Neural crest cell (in vitro differentiated cells): ENCODE data around the gene RXRG. TPM values are rescaled to one million over a fixed set of nuclear protein-coding genes. Genes with fewer than 3 reads are reported as not detected.
A peak's percentile ranks its signal among the peaks of the same experiment; 100 is the strongest.

Source experiments
- DNase-seq: peaks from one replicate; pipeline ENCODE4 v3.0.0; 2021; ENCODE audit warnings: low read depth, mixed read lengths, low spot score
- H3K27ac Mint-ChIP-seq: one replicate; pipeline ENCODE4 v1.8.0; 2021; ENCODE audit warnings: mild to moderate bottlenecking, mixed read lengths; ENCODE audit not compliant: unreplicated experiment
- H3K27me3 Mint-ChIP-seq: 2 replicates; pipeline ENCODE4 v1.8.0; 2021; ENCODE audit warnings: low read depth, mild to moderate bottlenecking, mixed read lengths
- H3K36me3 Mint-ChIP-seq: 2 replicates; pipeline ENCODE4 v1.8.0; 2021; ENCODE audit warnings: low read depth, mild to moderate bottlenecking, mixed read lengths
- H3K4me1 Mint-ChIP-seq: 2 replicates; pipeline ENCODE4 v1.8.0; 2021; ENCODE audit warnings: mixed read lengths
- H3K4me3 Mint-ChIP-seq: one replicate; pipeline ENCODE4 v1.8.0; 2021; ENCODE audit warnings: mild to moderate bottlenecking, mixed read lengths
- H3K9me3 Mint-ChIP-seq: 2 replicates; pipeline ENCODE4 v1.8.0; 2021; ENCODE audit warnings: mixed read lengths
- CTCF ChIP-seq: fragments of 200-600 bp; sonication (generic); conservative IDR thresholded peaks from 2 replicates; pipeline ENCODE4 v1.5.0; 2021; ENCODE audit warnings: antibody characterized with exemption, mild to moderate bottlenecking
- total RNA-seq: library from RNA; stranded (reverse); gene quantifications from 2 replicates; pipeline ENCODE4 v1.2.1, GENCODE V29; 2021

Gene RXRG
- total RNA-seq, 1 donor from 2014 or later: 6.7 TPM

DNA sequence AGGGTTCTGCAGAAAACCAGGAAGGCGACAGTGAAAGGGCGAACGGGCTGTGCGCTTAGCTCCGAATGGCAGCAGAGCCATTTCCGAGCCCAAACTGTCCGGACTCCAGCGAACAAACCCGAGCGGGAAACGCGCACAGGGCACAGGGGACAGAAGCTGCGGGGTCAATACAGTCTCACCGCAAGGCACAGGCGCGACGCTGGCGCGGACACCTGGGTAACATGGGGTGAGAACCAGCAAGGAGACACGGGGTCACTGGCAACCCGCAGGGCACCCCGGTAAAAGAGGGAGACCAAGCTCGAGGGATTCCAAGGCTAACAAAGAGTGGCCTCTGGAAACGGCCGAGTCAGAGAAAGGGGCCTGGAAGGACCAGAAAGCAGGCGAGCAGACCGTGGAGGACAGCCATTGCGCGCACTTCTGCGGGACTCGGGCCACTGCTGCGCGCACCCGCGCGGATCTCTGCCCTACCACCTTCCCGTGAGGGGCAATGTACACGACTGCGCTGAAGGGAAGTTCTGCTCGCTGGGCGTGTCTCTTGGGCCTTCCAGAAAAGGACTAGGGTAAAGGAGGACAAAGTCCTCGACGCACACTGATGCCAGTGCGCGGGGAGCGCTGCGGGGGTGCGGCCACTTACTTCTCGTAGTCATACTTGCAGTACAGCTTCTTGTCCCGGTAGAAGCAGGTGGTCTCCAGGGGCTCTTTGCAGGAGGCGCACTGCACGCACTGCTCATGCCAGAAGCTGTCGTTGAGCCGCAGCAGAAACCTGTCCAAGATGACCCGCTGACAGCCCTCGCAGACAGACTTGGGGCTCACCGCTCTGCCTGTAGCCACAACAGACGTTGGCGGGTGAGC lies 92.3 kb downstream of the RXRG start:
- H3K4me1 Mint-ChIP-seq: peaks cover 26% of the 10 kb centered on the region
- H3K4me3 Mint-ChIP-seq: peak overlapping the region; percentile 18

DNA sequence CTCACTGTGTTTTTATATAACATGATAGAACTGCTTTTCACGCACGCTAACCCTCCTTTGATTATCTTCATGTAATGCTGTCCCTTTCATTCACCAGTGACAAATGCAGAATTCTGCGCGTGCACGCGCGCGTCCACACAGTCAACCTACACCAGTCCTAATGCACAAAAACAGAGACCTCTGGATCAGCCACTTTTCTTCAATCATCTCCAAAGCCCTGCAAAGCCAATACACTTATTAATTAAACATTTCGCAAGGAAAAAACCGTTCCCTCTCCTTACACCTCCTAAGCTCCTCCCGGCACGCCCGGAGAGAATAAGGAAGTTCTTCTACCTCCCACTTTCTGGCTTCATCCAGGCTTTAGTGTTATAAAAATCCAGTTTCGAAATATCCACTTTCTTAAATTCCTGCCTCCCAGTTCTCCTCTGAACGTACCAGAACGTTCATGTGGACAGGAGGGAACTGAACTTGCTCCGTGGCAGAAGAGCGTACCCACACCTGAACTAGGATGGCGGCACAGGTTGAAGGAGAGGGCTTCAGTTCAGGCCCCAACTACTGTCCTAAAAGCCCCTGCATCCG lies 93.0 kb downstream of the RXRG start:
- Mint-ChIP-seq H3K4me3 (peak overlapping the region; percentile 13), H3K9me3 (no peaks in the 10 kb centered on the region), H3K27ac (no peak overlapping the region), H3K4me1 (peaks cover 26% of the 10 kb centered on the region), H3K27me3 (peaks cover 97% of the 10 kb centered on the region), H3K36me3 (no peaks in the 10 kb centered on the region)
- DNase-seq: no peak
- no peak for TF ChIP-seq CTCF

More for the DNA sequence above, 92.3 kb downstream of the RXRG start:
- H3K27ac Mint-ChIP-seq: no peak overlapping the region
- no peak for TF ChIP-seq CTCF
- H3K9me3 Mint-ChIP-seq: no peaks in the 10 kb centered on the region
- peak; percentile 9 for DNase-seq
- peaks cover 97% of the 10 kb centered on the region for H3K27me3 Mint-ChIP-seq
- no peaks in the 10 kb centered on the region for H3K36me3 Mint-ChIP-seq

Other genes with a start within 250 kb of the RXRG start
- not detected in 2 replicates for gene LMX1A, start 88.4 kb downstream of the RXRG start, total RNA-seq
- not detected in 2 replicates for gene LRRC52, start 98.9 kb upstream of the RXRG start, total RNA-seq
- 94.2 and 100.0 TPM in 2 replicates for gene MGST3, start 186.1 kb upstream of the RXRG start, total RNA-seq